Measurements from ENCODE around the gene NPHS2.
"Not testable (repeated sequence)": the region's sequence is repeated elsewhere in the genome, so short reads cannot be mapped to it uniquely, and the experiment has no call there.

NPHS2 gene

DNA sequence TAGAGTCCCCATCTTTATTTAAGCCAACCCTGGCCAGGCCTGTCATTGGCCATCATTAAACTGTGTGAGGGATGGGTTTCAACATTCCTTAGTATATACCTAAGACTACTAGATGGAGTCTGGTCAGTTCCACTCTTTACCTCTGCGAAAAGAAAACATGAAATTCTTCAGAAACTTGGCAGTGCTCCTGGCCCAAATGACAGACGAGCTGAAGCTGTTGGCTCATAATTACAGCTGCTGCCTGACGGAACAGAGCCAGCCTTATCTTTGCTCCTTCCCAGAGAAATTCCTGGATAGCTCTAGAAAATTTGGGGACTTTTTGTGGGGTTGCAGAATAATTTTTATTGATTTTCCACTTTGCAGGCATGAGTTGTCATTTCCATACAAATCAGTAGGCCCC is 30.4 kb downstream of the NPHS2 start:
- no peaks in the 10 kb centered on the region for H3K27me3 ChIP-seq (ENCODE audit: low read depth, low read length)
- TF ChIP-seq, protein P1, sequence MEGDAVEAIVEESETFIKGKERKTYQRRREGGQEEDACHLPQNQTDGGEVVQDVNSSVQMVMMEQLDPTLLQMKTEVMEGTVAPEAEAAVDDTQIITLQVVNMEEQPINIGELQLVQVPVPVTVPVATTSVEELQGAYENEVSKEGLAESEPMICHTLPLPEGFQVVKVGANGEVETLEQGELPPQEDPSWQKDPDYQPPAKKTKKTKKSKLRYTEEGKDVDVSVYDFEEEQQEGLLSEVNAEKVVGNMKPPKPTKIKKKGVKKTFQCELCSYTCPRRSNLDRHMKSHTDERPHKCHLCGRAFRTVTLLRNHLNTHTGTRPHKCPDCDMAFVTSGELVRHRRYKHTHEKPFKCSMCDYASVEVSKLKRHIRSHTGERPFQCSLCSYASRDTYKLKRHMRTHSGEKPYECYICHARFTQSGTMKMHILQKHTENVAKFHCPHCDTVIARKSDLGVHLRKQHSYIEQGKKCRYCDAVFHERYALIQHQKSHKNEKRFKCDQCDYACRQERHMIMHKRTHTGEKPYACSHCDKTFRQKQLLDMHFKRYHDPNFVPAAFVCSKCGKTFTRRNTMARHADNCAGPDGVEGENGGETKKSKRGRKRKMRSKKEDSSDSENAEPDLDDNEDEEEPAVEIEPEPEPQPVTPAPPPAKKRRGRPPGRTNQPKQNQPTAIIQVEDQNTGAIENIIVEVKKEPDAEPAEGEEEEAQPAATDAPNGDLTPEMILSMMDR (IDR thresholded peaks at IDR 0.05; ENCODE audit: low read depth, low read length), result no peak
- TF ChIP-seq EZH2phosphoT487 (IDR thresholded peaks at IDR 0.05; ENCODE audit: low read depth), result no peak
- no peaks in the 10 kb centered on the region for H3K36me3 ChIP-seq (replicated peaks; ENCODE audit: low read depth, low read length)
- no peak overlapping the region for H3K27ac ChIP-seq (ENCODE audit: low read length)
- no peak overlapping the region for H3K4me3 ChIP-seq (ENCODE audit: low read length)
- no peak overlapping the region for H3K9ac ChIP-seq (ENCODE audit: low read length)
- no peaks in the 10 kb centered on the region for H4K20me1 ChIP-seq (ENCODE audit: insufficient read depth, low read length)
- no peaks in the 10 kb centered on the region for H3K9me3 ChIP-seq (ENCODE audit: insufficient read depth, low read length)
- no peak overlapping the region for H3K4me2 ChIP-seq (ENCODE audit: low read length)
- peaks cover 11% of the 10 kb centered on the region for H3K4me1 ChIP-seq (ENCODE audit: low read length)
- no peak overlapping the region for H2AFZ ChIP-seq (ENCODE audit: low read depth, low read length)
- H3K79me2 ChIP-seq (ENCODE audit: low read length), result no peaks in the 10 kb centered on the region

DNA sequence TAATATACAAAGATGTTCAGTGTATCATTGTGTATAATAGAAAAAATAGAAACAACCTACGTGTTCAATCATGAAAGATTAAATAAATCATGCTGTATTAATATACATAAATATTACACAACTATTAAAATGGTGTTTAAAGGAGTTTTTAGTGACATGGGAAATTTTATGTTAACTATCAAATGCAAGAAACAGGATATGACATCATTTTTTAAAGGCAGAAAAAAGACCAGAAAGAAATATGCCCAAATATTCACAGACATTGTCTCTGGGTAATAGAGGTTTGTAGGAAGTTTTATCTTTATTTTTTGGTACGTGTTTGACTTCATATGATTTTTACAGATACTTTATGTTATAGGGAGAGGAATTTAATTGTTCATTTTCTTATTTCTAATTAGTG is 34.0 kb downstream of the NPHS2 start:
- no peaks in the 10 kb centered on the region for H3K9me3 ChIP-seq (ENCODE audit: insufficient read depth, low read length)
- no peak overlapping the region for H3K4me2 ChIP-seq (ENCODE audit: low read length)
- no peak overlapping the region for H3K4me3 ChIP-seq (ENCODE audit: low read length)
- H3K27ac ChIP-seq (ENCODE audit: low read length), result no peak overlapping the region
- no peaks in the 10 kb centered on the region for H3K36me3 ChIP-seq (replicated peaks; ENCODE audit: low read depth, low read length)
- no peaks in the 10 kb centered on the region for H3K4me1 ChIP-seq (ENCODE audit: low read length)
- H3K79me2 ChIP-seq (ENCODE audit: low read length), result no peaks in the 10 kb centered on the region
- H3K9ac ChIP-seq (ENCODE audit: low read length), result no peak overlapping the region
- no peak for TF ChIP-seq EZH2phosphoT487 (IDR thresholded peaks at IDR 0.05; ENCODE audit: low read depth)
- TF ChIP-seq, protein P1 (IDR thresholded peaks at IDR 0.05; ENCODE audit: low read depth, low read length), result no peak
- H3K27me3 ChIP-seq (ENCODE audit: low read depth, low read length), result no peaks in the 10 kb centered on the region
- no peaks in the 10 kb centered on the region for H4K20me1 ChIP-seq (ENCODE audit: insufficient read depth, low read length)
- no peak overlapping the region for H2AFZ ChIP-seq (ENCODE audit: low read depth, low read length)

DNA sequence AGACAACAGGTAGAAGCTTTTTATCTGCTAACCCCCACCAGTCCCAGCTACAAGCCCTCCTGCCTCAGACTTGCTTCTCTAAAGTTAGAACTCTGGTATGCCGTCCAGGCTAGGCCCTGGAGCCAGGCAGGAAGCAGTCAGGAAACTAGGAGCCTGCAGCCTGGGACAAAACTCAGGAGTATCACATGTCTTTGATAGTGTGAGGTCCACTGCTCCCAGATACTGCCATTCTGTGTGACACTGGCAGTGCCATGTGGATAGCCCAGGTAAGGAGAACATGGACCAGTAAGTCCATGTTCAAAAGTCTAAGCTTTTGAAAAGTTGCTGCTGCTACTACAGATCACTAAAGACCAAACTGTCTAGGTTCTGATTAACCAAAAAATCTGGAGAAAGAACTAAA is 45.4 kb downstream of the NPHS2 start:
- H3K4me3 ChIP-seq (ENCODE audit: low read length), result no peak overlapping the region
- no peaks in the 10 kb centered on the region for H3K9me3 ChIP-seq (ENCODE audit: insufficient read depth, low read length)
- H4K20me1 ChIP-seq (ENCODE audit: insufficient read depth, low read length), result no peaks in the 10 kb centered on the region
- H3K27me3 ChIP-seq (ENCODE audit: low read depth, low read length), result no peaks in the 10 kb centered on the region
- H2AFZ ChIP-seq (ENCODE audit: low read depth, low read length), result no peak overlapping the region
- no peak overlapping the region for H3K4me2 ChIP-seq (ENCODE audit: low read length)
- H3K79me2 ChIP-seq (ENCODE audit: low read length), result no peaks in the 10 kb centered on the region
- TF ChIP-seq, protein P1 (IDR thresholded peaks at IDR 0.05; ENCODE audit: low read depth, low read length), result no peak
- TF ChIP-seq EZH2phosphoT487 (IDR thresholded peaks at IDR 0.05; ENCODE audit: low read depth), result no peak
- no peak overlapping the region for H3K9ac ChIP-seq (ENCODE audit: low read length)
- H3K27ac ChIP-seq (ENCODE audit: low read length), result no peak overlapping the region
- no peaks in the 10 kb centered on the region for H3K36me3 ChIP-seq (replicated peaks; ENCODE audit: low read depth, low read length)
- H3K4me1 ChIP-seq (ENCODE audit: low read length), result no peaks in the 10 kb centered on the region

DNA sequence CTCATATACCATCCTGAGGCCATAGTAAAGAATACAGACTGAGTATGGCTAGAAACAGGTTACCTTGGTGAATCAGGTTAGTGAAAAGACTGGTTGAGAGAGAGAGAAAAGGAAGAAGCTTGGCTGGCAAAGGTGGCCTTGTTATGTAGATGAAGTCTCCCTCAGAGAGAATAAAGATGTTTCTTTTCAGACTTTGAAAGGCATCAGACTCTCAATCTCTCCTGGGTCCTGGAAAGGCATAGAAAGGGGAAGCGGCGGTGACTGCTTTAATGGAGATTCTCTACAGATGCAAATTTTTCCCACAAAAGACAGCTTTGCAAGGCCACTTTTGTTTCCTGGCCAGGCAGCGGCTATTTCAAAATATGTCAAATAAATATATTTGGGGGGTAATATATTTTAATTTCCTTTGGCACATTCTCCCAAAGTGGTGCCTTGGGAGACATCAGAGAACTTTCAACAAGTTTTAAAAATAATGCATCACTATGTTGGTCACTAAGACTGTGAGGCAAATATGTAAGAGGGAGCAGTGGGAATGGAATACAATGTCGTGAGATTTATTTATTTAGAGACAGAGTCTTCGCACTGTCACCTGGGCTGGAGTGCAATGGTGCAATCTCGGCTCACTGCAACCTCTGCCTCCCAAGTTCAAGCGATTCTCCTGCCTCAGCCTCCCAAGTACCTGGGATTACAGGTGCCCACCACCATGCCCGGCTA is 46.1 kb downstream of the NPHS2 start:
- Histone ChIP-seq H3K9me3 (ENCODE audit: insufficient read depth, low read length) (no peaks in the 10 kb centered on the region), H3K27me3 (ENCODE audit: low read depth, low read length) (peaks cover 5% of the 10 kb centered on the region; the same call in 1 of the 2 replicates), H3K9ac (ENCODE audit: low read length) (no peak overlapping the region), H3K4me3 (ENCODE audit: low read length) (no peak overlapping the region), H3K4me1 (ENCODE audit: low read length) (no peaks in the 10 kb centered on the region), H2AFZ (ENCODE audit: low read depth, low read length) (no peak overlapping the region), H4K20me1 (ENCODE audit: insufficient read depth, low read length) (no peaks in the 10 kb centered on the region), H3K27ac (ENCODE audit: low read length) (no peak overlapping the region), H3K4me2 (ENCODE audit: low read length) (no peak overlapping the region), H3K79me2 (ENCODE audit: low read length) (no peaks in the 10 kb centered on the region), H3K36me3 (replicated peaks; ENCODE audit: low read depth, low read length) (no peaks in the 10 kb centered on the region)
- TF ChIP-seq, protein P1 (IDR thresholded peaks at IDR 0.05; ENCODE audit: low read depth, low read length), result no peak
- TF ChIP-seq EZH2phosphoT487 (IDR thresholded peaks at IDR 0.05; ENCODE audit: low read depth), result no peak

DNA sequence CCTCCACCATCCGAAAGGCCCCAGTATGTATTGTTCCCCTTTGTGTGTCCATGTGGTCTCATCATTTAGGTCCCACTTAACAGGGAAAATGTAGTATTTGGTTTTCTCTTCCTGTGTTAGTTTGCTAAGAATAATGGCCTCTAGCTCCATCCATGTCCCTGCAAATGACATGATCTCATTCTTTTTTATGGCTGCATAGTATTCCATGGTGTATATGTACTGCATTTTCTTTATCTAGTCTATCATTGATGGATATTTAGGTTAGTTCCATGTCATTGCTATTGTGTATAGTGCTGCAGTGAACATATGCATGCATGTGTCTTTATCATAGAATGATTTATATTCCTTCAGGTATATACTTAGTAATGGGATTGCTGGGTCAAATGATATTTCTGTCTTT is 57.2 kb downstream of the NPHS2 start:
- not testable (repeated sequence) for H3K9me3 ChIP-seq (ENCODE audit: insufficient read depth, low read length); H3K9ac ChIP-seq (ENCODE audit: low read length); H3K79me2 ChIP-seq (ENCODE audit: low read length); H4K20me1 ChIP-seq (ENCODE audit: insufficient read depth, low read length); H3K27me3 ChIP-seq (ENCODE audit: low read depth, low read length); H3K36me3 ChIP-seq (replicated peaks; ENCODE audit: low read depth, low read length); H2AFZ ChIP-seq (ENCODE audit: low read depth, low read length); H3K4me3 ChIP-seq (ENCODE audit: low read length); H3K4me2 ChIP-seq (ENCODE audit: low read length); H3K27ac ChIP-seq (ENCODE audit: low read length); H3K4me1 ChIP-seq (ENCODE audit: low read length)

Measured in OCI-LY3 (cell line).